IMR-90 (cell line): Measurements from ENCODE around the gene NUP58. TPM values are rescaled to one million over a fixed set of nuclear protein-coding genes. Genes with fewer than 3 reads are reported as not detected.
"Not testable (repeated sequence)": the region's sequence is repeated elsewhere in the genome, so short reads cannot be mapped to it uniquely, and the experiment has no call there.

Source experiments
- ATAC-seq: fragments of 200-7000 bp; cut with Tn5 transposase; 2 replicates; pipeline ENCODE4 v1.9.1; 2020; ENCODE audit warnings: low read depth, mild to moderate bottlenecking, moderate library complexity
- BruUV-seq: library from RNA; stranded (reverse); fragments of 400-500 nt; replicated peaks from 2 replicates; lab custom pipeline; 2021; lab: Mats Ljungman, UMichigan
- CTCF ChIA-PET: fragments of 300-600 bp; formaldehyde crosslinking; extraction: SDS; loops from one replicate; lab custom pipeline; 2021; ENCODE audit warnings: antibody characterized with exemption; lab: Yijun Ruan, JAX
- POLR2A ChIA-PET: fragments of 300-600 bp; sonication (Branson Sonifier 250); formaldehyde crosslinking; loops from one replicate; lab custom pipeline; 2022; ENCODE audit warnings: antibody characterized with exemption; ENCODE audit not compliant: unreplicated experiment; lab: Charles Lee
- DNase-seq: peaks from one replicate; pipeline ENCODE4 v3.0.0; 2013
- H2AFZ ChIP-seq: replicated peaks from 2 replicates; pipeline ENCODE3; 2013; ENCODE audit warnings: low read length, mild to moderate bottlenecking; ENCODE audit not compliant: poor library complexity
- H2AK5ac ChIP-seq: 2 replicates; pipeline ENCODE4 v1.6.1; 2013; ENCODE audit warnings: low read depth, low read length, inconsistent platforms
- H2AK9ac ChIP-seq: replicated peaks from 2 replicates; pipeline ENCODE3; 2013; ENCODE audit warnings: mild to moderate bottlenecking, low read depth, low read length, moderate library complexity; ENCODE audit not compliant: poor library complexity
- H2BK120ac ChIP-seq: 2 replicates; pipeline ENCODE4 v1.6.1; 2013; ENCODE audit warnings: low read depth, low read length, inconsistent platforms
- H2BK15ac ChIP-seq: 3 replicates; pipeline ENCODE4 v1.6.1; 2013; ENCODE audit warnings: low read depth, low read length, inconsistent platforms
- H2BK20ac ChIP-seq: 2 replicates; pipeline ENCODE4 v1.6.1; 2013; ENCODE audit warnings: low read depth, mild to moderate bottlenecking, inconsistent platforms, low read length, moderate library complexity
- H2BK5ac ChIP-seq: 2 replicates; pipeline ENCODE4 v1.6.1; 2013; ENCODE audit warnings: mild to moderate bottlenecking, low read depth, low read length, inconsistent platforms; ENCODE audit not compliant: poor library complexity, severe bottlenecking
- H3K14ac ChIP-seq: replicated peaks from 2 replicates; pipeline ENCODE4 v1.6.1; 2013; ENCODE audit warnings: low read depth, low read length, inconsistent platforms
- H3K18ac ChIP-seq: 2 replicates; pipeline ENCODE4 v1.6.1; 2013; ENCODE audit warnings: low read depth, low read length, control low read depth
- H3K23ac ChIP-seq: 2 replicates; pipeline ENCODE4 v1.6.1; 2013; ENCODE audit warnings: low read depth, low read length, inconsistent platforms
- H3K27ac ChIP-seq: 2 replicates; pipeline ENCODE4 v1.5.1; 2013; ENCODE audit warnings: mild to moderate bottlenecking, control low read depth, low read length; ENCODE audit not compliant: insufficient read depth
- H3K27me3 ChIP-seq: 2 replicates; pipeline ENCODE4 v1.6.1; 2013; ENCODE audit warnings: low read length; ENCODE audit not compliant: control insufficient read depth, insufficient read depth
- H3K36me3 ChIP-seq: 2 replicates; pipeline ENCODE4 v1.6.1; 2013; ENCODE audit warnings: low read length, mixed read lengths; ENCODE audit not compliant: control insufficient read depth, insufficient read depth
- H3K4ac ChIP-seq: 2 replicates; pipeline ENCODE4 v1.6.1; 2013; ENCODE audit warnings: low read depth, low read length, inconsistent platforms
- H3K4me1 ChIP-seq: 2 replicates; pipeline ENCODE4 v1.6.1; 2013; ENCODE audit warnings: low read length, mixed read lengths; ENCODE audit not compliant: control insufficient read depth, insufficient read depth
- H3K4me2 ChIP-seq: 2 replicates; pipeline ENCODE4 v1.6.1; 2013; ENCODE audit warnings: low read depth, mild to moderate bottlenecking, control low read depth, low read length, moderate library complexity
- H3K4me3 ChIP-seq: 2 replicates; pipeline ENCODE4 v1.5.1; 2013; ENCODE audit warnings: low read depth, mild to moderate bottlenecking, control low read depth, low read length, moderate library complexity; ENCODE audit not compliant: insufficient read depth
- H3K56ac ChIP-seq: 2 replicates; pipeline ENCODE4 v1.6.1; 2013; ENCODE audit warnings: low read length, inconsistent platforms; ENCODE audit not compliant: insufficient read depth; ENCODE audit errors: extremely low read depth
- H3K79me1 ChIP-seq, 2 experiments: 2 replicates each; pipeline ENCODE4 v1.6.1; 2013; ENCODE audit warnings: low read length in 2 of 2, inconsistent platforms in 1 of 2, low read depth in 1 of 2
- H3K9ac ChIP-seq: 2 replicates; pipeline ENCODE4 v1.6.1; 2013; ENCODE audit warnings: low read depth, low read length, control low read depth
- H3K9me1 ChIP-seq: 2 replicates; pipeline ENCODE4 v1.6.1; 2013; ENCODE audit warnings: low read length, inconsistent platforms; ENCODE audit not compliant: insufficient read depth
- H3K9me3 ChIP-seq: 2 replicates; pipeline ENCODE4 v1.6.1; 2013; ENCODE audit warnings: low read length; ENCODE audit not compliant: control insufficient read depth, insufficient read depth
- H4K20me1 ChIP-seq: 2 replicates; pipeline ENCODE4 v1.6.1; 2013; ENCODE audit warnings: low read length, inconsistent platforms; ENCODE audit not compliant: insufficient read depth
- H4K5ac ChIP-seq: 2 replicates; pipeline ENCODE4 v1.6.1; 2013; ENCODE audit warnings: mild to moderate bottlenecking, low read depth, low read length, control low read depth
- H4K8ac ChIP-seq, 2 experiments: 2 replicates each; pipeline ENCODE4 v1.6.1; 2013; ENCODE audit warnings: low read depth in 2 of 2, low read length in 2 of 2, control low read depth in 1 of 2, inconsistent platforms in 1 of 2
- H4K91ac ChIP-seq: 2 replicates; pipeline ENCODE4 v1.6.1; 2013; ENCODE audit warnings: low read depth, low read length, inconsistent platforms; ENCODE audit not compliant: insufficient read depth
- BHLHE40 ChIP-seq: fragments of 150-350 bp; IDR thresholded peaks from 2 replicates; pipeline ENCODE4 v1.6.1; 2016; ENCODE audit warnings: mild to moderate bottlenecking, low read depth, low read length
- CEBPB ChIP-seq: IDR thresholded peaks from 2 replicates; pipeline ENCODE4 v1.6.1; 2012; ENCODE audit warnings: low read depth, low read length, improper control_type of control experiment
- FOS ChIP-seq: fragments of 150-350 bp; IDR thresholded peaks from 2 replicates; pipeline ENCODE4 v1.6.1; 2016; ENCODE audit warnings: low read depth, low read length
- WGBS, 2 experiments: methylation state at CpG; one replicate each; pipeline versions ENCODE4 v1.1.5 to v1.1.7; 2013; ENCODE audit warnings: missing lambda C conversion rate in 2 of 2; ENCODE audit not compliant: insufficient read length in 1 of 2; ENCODE audit errors: extremely low coverage in 2 of 2; 5-methylcytosine and 5-hydroxymethylcytosine counted together
- dilution Hi-C: fragments of 300-500 bp; cut with HindIII; formaldehyde crosslinking; loops from one replicate; pipeline ENCODE4 v1.14.3; 2018; ENCODE audit warnings: low sequenced_read_pairs; ENCODE audit not compliant: unreplicated experiment
- in situ Hi-C: fragments of 300-500 bp; cut with MboI; formaldehyde crosslinking; loops from 3 replicates; pipeline ENCODE4 v1.14.3; 2019; ENCODE audit warnings: low sequenced_read_pairs, inconsistent platforms, mixed read lengths
- intact Hi-C: fragments of 100-400 bp; cut with micrococcal nuclease; formaldehyde crosslinking; loops from 2 replicates; pipeline ENCODE4 v1.10.0; 2022
- polyA plus RNA-seq, 3 experiments: library from polyadenylated mRNA; depleted of rRNA; stranded (reverse); fragments of >200 nt; gene quantifications; 2 replicates each; pipeline ENCODE4 v1.2.3, GENCODE V29; 2012; ENCODE audit warnings: low replicate concordance in 1 of 3
- total RNA-seq: library from RNA; depleted of rRNA; stranded (reverse); fragments of >200 nt; gene quantifications from 2 replicates; pipeline ENCODE4 v1.2.3, GENCODE V29; 2012
- TF ChIP-seq, protein P1 (sequence below): fragments of 150-350 bp; IDR thresholded peaks from 2 replicates; pipeline ENCODE4 v1.6.1; 2017; ENCODE audit warnings: mild to moderate bottlenecking, antibody characterized with exemption, low read length, low read depth

Gene NUP58
- total and polyA plus RNA-seq, 2 of the 4 experiments (the other 2 are of a cell fraction): 29.7 to 50.7 TPM

GRCh38 chr13:25318946-25319345 lies 17.5 kb downstream of the NUP58 start:
- peak overlapping the region; percentile 84 for H2BK5ac ChIP-seq
- peaks cover 26% of the 10 kb centered on the region for H3K36me3 ChIP-seq
- in situ Hi-C loops, intact Hi-C loops, H2AK9ac ChIP-seq, H2BK120ac ChIP-seq, H3K4me3 ChIP-seq, H4K8ac ChIP-seq, H2BK15ac ChIP-seq, H3K56ac ChIP-seq, BruUV-seq, H4K5ac ChIP-seq, H3K4me1 ChIP-seq, H3K23ac ChIP-seq, H3K9me3 ChIP-seq, POLR2A ChIA-PET, H4K91ac ChIP-seq, H2AK5ac ChIP-seq, H3K9me1 ChIP-seq, H3K9ac ChIP-seq, H2BK20ac ChIP-seq, H3K14ac ChIP-seq, H2AFZ ChIP-seq, H3K27me3 ChIP-seq, dilution Hi-C loops, H4K20me1 ChIP-seq: not testable (repeated sequence)
- H3K18ac ChIP-seq: peak overlapping the region; percentile 74; the same call in 1 of the 2 replicates
- H3K4ac ChIP-seq: peak overlapping the region; percentile 24; the same call in 1 of the 2 replicates
- peak; percentile 83 for ATAC-seq
- no CpG with 5 or more reads among the region's 4 CpGs for WGBS, 2 experiments
- peak; percentile 89 for DNase-seq
- TF ChIP-seq CEBPB: peak; percentile 69
- TF ChIP-seq, protein P1, sequence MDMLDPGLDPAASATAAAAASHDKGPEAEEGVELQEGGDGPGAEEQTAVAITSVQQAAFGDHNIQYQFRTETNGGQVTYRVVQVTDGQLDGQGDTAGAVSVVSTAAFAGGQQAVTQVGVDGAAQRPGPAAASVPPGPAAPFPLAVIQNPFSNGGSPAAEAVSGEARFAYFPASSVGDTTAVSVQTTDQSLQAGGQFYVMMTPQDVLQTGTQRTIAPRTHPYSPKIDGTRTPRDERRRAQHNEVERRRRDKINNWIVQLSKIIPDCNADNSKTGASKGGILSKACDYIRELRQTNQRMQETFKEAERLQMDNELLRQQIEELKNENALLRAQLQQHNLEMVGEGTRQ: peak; percentile 67; the same call in 1 of the 2 replicates
- peak; percentile 67; the same call in 1 of the 2 replicates for TF ChIP-seq FOS
- 0 out of 2 replicates have a peak, but pooled peaks have one; percentile 15 for TF ChIP-seq BHLHE40
- H3K27ac ChIP-seq: peak overlapping the region; percentile 89; the same call in 1 of the 2 replicates
- peaks cover 12 to 22% of the 10 kb centered on the region in 2 experiments; a peak in 3 of 4 replicates for H3K79me1 ChIP-seq
- H3K4me2 ChIP-seq: peak overlapping the region; percentile 39; the same call in 1 of the 2 replicates
- CTCF ChIA-PET: interaction anchor here (0.6 kb wide), 1 partner anchor 12 kb away, joined by 3 read pairs; no protein-coding TSS in a partner anchor
